ENCODE data around the gene GPR63.

- TF ChIP-seq POLR2AphosphoS5 (IDR thresholded peaks at IDR 0.05; ENCODE audit: low read depth) (no peak), CTCF (IDR thresholded peaks at IDR 0.05; ENCODE audit: insufficient read depth, low read length) (no peak), GABPA (IDR thresholded peaks at IDR 0.05; ENCODE audit: low read depth) (no peak)
Observed at GRCh38 chr6:96760153-96760687, 77.1 kb downstream of the GPR63 start.

All from HL-60 (cell line).